Stimulated activated CD8-positive, alpha-beta memory T cell treated with anti-CD3 and anti-CD28 coated beads, Interleukin-7, amount 100 ng/mL, for 4 hours (primary cell): ENCODE measurements around the gene BNC2.

Experiments
- DNase-seq, 2 donors: peaks; one replicate each; pipeline ENCODE4 v3.0.0-alpha.2; 2020; ENCODE audit warnings: low read depth in 2 of 2

Gene BNC2

GRCh38 chr9:16628413-16628812, 242.1 kb downstream of the BNC2 start:
- DNase-seq = no peak

DNA sequence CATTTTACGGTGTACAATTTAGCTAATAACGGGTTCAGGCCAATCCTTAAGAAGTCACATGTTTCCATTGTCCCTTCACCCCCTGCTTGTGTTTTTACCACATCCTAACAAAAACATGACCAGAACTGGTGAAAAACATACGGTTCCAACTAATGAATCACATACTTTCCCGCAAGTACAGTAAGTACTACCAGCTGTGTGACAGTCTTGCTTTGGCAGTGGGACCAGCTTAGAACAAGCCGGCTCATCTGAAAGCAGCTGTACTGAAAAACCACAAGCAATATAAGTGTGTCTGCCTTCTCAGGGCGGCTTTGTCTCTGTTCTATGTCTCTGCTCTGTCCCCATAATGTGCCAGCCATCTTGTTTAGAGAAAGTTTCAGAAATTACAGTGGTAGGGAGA, 242.5 kb downstream of the BNC2 start:
- DNase-seq = no peak

- no peak for DNase-seq
These were observed 242.9 kb downstream of the BNC2 start for GRCh38 chr9:16627521-16627920.

- no peak for DNase-seq
These were observed 243.8 kb downstream of the BNC2 start for GRCh38 chr9:16626577-16627130.

- DNase-seq = no peak
These were observed 244.7 kb downstream of the BNC2 start for GRCh38 chr9:16625811-16626210.

GRCh38 chr9:16625161-16625631, 245.3 kb downstream of the BNC2 start:
- DNase-seq = no peak

- DNase-seq = no peak
These were observed 245.7 kb downstream of the BNC2 start for GRCh38 chr9:16624744-16625117.

GRCh38 chr9:16623989-16624743, 246.3 kb downstream of the BNC2 start:
- DNase-seq = no peak

- no peak for DNase-seq
These were observed 247.9 kb downstream of the BNC2 start for GRCh38 chr9:16622541-16622940.

DNA sequence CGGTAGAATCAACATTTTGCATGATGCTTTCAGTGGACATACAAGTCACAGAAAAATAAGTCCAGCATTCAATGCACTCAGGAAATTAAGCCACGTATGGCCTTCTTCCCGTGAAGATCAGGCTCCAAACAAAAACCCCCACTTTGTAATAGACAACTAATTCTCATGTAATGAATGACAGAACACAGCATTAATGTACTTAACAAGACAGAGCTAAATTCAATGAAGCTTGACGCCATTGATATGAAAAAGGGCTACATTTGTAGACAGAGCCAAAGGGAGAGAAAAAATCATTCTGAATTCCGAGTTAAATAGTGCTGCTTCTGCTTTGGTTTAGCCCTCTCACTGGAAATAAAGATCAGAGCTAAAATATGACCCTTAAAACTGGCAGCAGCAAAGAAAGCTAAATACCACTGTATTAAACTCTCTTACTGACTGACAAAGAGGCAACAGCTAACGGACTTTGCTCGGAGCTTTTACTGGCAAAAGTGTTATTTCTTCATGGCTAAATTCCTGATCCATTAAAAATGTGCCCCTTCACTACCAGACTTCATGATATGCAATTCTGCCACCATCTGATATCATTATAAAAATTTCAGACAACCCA, 250.5 kb downstream of the BNC2 start:
- DNase-seq = no peak

DNA sequence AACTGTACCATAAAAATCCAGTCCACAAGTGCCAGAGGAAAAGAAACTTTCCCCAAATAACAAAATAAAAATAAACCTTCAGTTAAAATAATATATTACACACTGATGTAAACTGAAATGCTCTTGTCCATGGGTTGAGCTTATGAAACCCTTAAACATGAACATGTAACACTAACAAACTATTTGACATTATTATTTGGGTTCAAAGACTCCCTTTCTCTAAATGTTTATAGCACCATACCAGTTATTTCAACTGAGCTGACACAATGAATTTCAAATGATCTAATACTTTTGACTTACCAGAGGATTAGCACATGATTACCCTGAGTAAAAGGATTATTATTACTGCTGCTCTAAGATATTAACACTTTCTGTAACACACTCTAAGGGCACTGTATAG, 251.1 kb downstream of the BNC2 start:
- no peak for DNase-seq

DNA sequence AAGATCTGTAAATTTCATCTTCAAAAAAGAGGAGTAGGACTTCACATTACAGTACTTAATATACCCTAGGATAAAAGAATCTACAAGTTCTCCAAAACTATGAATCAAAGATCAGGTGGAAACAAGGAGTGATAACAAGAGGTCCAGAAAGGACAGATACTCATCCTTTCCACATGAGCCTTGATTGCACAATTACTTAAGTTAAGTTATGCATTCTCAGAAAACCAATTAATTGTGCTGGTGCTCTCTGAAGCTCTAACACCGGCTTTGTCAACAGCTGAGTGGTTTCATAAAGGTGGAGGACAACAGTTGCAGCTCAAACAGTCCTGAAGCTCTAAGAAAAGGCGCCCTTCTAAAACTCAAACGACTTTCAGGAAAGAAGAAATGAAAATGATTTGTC, 251.9 kb downstream of the BNC2 start:
- DNase-seq = no peak

- no peak for DNase-seq
These were observed 253.8 kb downstream of the BNC2 start for GRCh38 chr9:16616686-16617085.

DNA sequence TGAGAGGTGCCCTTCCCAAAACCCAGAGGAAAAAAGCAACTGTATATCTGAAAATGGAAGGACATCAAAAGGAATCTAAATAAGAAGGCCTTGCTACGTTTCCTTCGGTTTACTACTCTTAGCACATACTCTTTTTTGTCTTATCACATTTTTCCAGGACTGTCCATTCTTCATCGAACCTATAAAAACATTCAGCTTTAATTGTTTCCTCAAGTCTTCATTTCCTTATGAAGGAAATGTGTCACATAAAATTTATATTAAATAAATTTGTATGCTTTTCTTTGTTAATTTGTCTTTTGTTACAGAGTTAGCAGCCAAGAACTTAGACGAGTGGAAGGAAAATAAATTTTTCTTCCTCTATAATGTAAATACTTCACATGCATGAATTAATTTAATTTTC, 255.0 kb downstream of the BNC2 start:
- DNase-seq = no peak

- DNase-seq = no peak
These were observed 256.9 kb downstream of the BNC2 start for GRCh38 chr9:16613605-16614004.

DNA sequence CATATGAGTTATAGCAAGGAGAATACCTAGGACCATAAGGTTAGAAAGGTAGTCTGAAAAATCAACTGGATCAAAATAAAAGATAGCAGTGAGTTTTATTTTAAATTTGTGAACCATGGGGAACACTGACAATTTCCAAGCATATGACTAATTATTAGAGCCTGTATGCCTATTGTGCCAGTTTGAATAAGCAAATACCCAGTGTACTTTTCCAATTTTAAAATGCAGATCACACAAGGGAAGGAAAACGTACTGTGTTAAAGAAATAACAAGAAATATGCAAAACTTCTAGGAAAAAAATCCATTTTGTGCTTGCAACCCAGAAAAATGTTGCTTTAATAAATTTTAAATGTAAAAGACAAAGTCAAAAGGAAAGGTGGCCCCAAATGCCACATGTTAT, 257.4 kb downstream of the BNC2 start:
- no peak for DNase-seq

GRCh38 chr9:16612627-16613026, 257.8 kb downstream of the BNC2 start:
- DNase-seq = no peak

GRCh38 chr9:16611983-16612382, 258.5 kb downstream of the BNC2 start:
- DNase-seq = no peak

DNA sequence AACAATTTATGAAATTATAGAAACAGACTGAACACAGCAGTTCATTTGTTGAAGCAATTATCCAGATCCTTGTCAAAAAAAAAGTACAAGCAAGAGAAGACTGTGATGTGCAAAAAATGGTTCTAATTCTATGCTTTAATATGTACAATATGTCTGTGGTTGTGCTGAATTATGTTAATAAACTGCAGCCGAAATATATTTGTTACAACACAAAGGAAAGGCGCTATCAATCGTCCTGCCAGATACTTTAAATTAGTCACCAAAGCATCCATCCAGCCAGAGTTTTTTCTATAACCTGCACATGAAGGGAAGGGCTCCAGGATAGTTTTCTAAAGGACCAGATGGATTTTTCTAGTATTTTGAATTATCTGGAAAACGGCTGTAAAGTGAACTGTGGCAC, 259.5 kb downstream of the BNC2 start:
- no peak for DNase-seq

- no peak for DNase-seq
These were observed 259.9 kb downstream of the BNC2 start for GRCh38 chr9:16610538-16610937.

GRCh38 chr9:16608906-16609305, 261.6 kb downstream of the BNC2 start:
- DNase-seq = no peak

GRCh38 chr9:16602494-16602893, 268.0 kb downstream of the BNC2 start:
- DNase-seq = no peak

DNA sequence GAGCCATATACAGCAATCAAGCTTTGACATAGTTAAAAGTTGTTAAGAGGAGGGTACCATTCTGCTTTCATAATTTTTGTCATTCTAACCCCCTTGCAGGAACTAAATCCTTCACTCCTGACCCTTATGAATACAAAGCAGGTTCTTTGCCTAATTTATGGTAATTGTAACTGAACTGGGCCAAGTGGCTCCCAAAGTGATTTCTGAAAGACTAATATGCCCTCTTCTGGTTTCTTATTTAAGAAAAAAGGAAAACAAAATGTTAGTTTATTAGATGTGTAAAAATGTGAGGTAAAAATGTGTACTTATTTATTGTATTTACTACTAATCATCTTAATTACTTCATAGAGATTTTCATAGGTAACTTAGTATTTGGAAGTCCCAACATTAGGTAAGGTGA, 268.5 kb downstream of the BNC2 start:
- DNase-seq = no peak
